Coronary artery (tissue), 2 donors: ENCODE results near the gene MT1H.
"Not testable (repeated sequence)": the region's sequence is repeated elsewhere in the genome, so short reads cannot be mapped to it uniquely, and the experiment has no call there.

Experiments used
- DNase-seq: peaks from one replicate; pipeline ENCODE4 v3.0.0-alpha.2; 2017; ENCODE audit warnings: low spot score
- H3K27ac ChIP-seq, 2 donors: fragments of 200-600 bp; sonication (generic); one replicate each; pipeline ENCODE4 v1.5.1; 2016 to 2019
- H3K4me3 ChIP-seq: fragments of 200-600 bp; sonication (generic); 2 replicates; pipeline ENCODE4 v1.5.1; 2016; ENCODE audit warnings: mild to moderate bottlenecking, moderate library complexity
- TF ChIP-seq, protein P1 (sequence below): fragments of 200-600 bp; sonication (generic); IDR thresholded peaks from one replicate; pipeline ENCODE4 v1.5.1; 2019; ENCODE audit warnings: antibody characterized with exemption

MT1H gene

GRCh38 chr16:56715126-56715525 is 45.5 kb downstream of the MT1H start:
- DNase-seq, result no peak
- Histone ChIP-seq H3K27ac (no peak overlapping the region), H3K4me3 (no peak overlapping the region)
- TF ChIP-seq, protein P1, sequence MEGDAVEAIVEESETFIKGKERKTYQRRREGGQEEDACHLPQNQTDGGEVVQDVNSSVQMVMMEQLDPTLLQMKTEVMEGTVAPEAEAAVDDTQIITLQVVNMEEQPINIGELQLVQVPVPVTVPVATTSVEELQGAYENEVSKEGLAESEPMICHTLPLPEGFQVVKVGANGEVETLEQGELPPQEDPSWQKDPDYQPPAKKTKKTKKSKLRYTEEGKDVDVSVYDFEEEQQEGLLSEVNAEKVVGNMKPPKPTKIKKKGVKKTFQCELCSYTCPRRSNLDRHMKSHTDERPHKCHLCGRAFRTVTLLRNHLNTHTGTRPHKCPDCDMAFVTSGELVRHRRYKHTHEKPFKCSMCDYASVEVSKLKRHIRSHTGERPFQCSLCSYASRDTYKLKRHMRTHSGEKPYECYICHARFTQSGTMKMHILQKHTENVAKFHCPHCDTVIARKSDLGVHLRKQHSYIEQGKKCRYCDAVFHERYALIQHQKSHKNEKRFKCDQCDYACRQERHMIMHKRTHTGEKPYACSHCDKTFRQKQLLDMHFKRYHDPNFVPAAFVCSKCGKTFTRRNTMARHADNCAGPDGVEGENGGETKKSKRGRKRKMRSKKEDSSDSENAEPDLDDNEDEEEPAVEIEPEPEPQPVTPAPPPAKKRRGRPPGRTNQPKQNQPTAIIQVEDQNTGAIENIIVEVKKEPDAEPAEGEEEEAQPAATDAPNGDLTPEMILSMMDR, result no peak

GRCh38 chr16:56716761-56717160 is 47.1 kb downstream of the MT1H start:
- DNase-seq, result no peak
- Histone ChIP-seq H3K27ac (no peak overlapping the region), H3K4me3 (no peak overlapping the region)
- TF ChIP-seq, protein P1, result no peak

GRCh38 chr16:56717532-56717931 is 47.9 kb downstream of the MT1H start:
- not testable (repeated sequence) for H3K27ac ChIP-seq, DNase-seq, H3K4me3 ChIP-seq
